ENCODE data around the gene ARHGAP21.

DNA sequence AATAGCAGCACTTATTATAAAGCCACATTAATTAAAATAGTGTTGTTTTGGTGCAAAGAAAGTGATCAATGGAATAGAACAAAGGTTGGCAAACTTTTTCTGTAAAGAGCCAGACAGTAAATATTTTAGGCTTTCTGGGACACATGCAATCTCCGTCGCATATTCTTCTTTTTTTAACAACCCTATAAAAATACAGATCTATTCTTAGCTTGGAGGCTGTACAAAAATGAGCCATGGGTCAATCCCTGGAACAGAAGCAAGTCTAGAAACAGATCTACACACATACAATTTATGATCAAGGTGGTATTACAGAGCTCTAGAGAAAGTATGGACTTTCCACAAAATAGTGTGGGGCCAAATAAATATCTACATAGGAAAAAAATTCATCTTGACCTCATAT lies 71.8 kb downstream of the ARHGAP21 start:
- TF ChIP-seq, protein P1, sequence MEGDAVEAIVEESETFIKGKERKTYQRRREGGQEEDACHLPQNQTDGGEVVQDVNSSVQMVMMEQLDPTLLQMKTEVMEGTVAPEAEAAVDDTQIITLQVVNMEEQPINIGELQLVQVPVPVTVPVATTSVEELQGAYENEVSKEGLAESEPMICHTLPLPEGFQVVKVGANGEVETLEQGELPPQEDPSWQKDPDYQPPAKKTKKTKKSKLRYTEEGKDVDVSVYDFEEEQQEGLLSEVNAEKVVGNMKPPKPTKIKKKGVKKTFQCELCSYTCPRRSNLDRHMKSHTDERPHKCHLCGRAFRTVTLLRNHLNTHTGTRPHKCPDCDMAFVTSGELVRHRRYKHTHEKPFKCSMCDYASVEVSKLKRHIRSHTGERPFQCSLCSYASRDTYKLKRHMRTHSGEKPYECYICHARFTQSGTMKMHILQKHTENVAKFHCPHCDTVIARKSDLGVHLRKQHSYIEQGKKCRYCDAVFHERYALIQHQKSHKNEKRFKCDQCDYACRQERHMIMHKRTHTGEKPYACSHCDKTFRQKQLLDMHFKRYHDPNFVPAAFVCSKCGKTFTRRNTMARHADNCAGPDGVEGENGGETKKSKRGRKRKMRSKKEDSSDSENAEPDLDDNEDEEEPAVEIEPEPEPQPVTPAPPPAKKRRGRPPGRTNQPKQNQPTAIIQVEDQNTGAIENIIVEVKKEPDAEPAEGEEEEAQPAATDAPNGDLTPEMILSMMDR (IDR thresholded peaks at IDR 0.05): no peak
- TF ChIP-seq MYC (IDR thresholded peaks at IDR 0.05; ENCODE audit: borderline replicate concordance, low read length): no peak
- no peak for TF ChIP-seq SMC3 (IDR thresholded peaks at IDR 0.05)
- TF ChIP-seq POLR2A (IDR thresholded peaks at IDR 0.05; ENCODE audit: low read length): no peak
- TF ChIP-seq FOSL2 (IDR thresholded peaks at IDR 0.05): no peak
- TF ChIP-seq FOSL2 (CRISPR knock-in tag; IDR thresholded peaks at IDR 0.05): no peak
- no peak for TF ChIP-seq SREBF2 (IDR thresholded peaks at IDR 0.05)
- TF ChIP-seq, protein P2, sequence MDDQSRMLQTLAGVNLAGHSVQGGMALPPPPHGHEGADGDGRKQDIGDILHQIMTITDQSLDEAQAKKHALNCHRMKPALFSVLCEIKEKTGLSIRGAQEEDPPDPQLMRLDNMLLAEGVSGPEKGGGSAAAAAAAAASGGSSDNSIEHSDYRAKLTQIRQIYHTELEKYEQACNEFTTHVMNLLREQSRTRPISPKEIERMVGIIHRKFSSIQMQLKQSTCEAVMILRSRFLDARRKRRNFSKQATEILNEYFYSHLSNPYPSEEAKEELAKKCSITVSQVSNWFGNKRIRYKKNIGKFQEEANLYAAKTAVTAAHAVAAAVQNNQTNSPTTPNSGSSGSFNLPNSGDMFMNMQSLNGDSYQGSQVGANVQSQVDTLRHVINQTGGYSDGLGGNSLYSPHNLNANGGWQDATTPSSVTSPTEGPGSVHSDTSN (IDR thresholded peaks at IDR 0.05): no peak
- TF ChIP-seq, protein P3, sequence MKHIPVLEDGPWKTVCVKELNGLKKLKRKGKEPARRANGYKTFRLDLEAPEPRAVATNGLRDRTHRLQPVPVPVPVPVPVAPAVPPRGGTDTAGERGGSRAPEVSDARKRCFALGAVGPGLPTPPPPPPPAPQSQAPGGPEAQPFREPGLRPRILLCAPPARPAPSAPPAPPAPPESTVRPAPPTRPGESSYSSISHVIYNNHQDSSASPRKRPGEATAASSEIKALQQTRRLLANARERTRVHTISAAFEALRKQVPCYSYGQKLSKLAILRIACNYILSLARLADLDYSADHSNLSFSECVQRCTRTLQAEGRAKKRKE (CRISPR knock-in tag; IDR thresholded peaks at IDR 0.05; ENCODE audit: low read depth): no peak
- TF ChIP-seq EHMT2 (IDR thresholded peaks at IDR 0.05; ENCODE audit: low read depth): no peak
- no peak for TF ChIP-seq KDM5A (IDR thresholded peaks at IDR 0.05)
- TF ChIP-seq TFCP2L1 (CRISPR knock-in tag; IDR thresholded peaks at IDR 0.05): no peak

Data from A549 (cell line).